ENCODE measurements around the gene C13orf42.
"Not testable (repeated sequence)": the region's sequence is repeated elsewhere in the genome, so short reads cannot be mapped to it uniquely, and the experiment has no call there.

C13orf42 gene

GRCh38 chr13:51122868-51123566 lies 11.9 kb upstream of the C13orf42 start:
- peaks cover 0 to 1% of the 10 kb centered on the region in 2 donors for H3K27me3 ChIP-seq (ENCODE audit: control insufficient read depth in 2 of 2, insufficient read depth in 2 of 2, low read length in 2 of 2)
- H3K9ac ChIP-seq (ENCODE audit: low read depth in 1 of 2, low read length in 2 of 2), result no peak overlapping the region
- H3K36me3 ChIP-seq (ENCODE audit: control insufficient read depth in 2 of 2, insufficient read depth in 2 of 2, low read length in 2 of 2), result no peaks in the 10 kb centered on the region
- no peaks in the 10 kb centered on the region for H3K9me3 ChIP-seq (ENCODE audit: control insufficient read depth in 2 of 2, low read length in 2 of 2)
- no peak overlapping the region for H3K27ac ChIP-seq (ENCODE audit: low read depth in 2 of 2, low read length in 2 of 2)
- H3K4me3 ChIP-seq (ENCODE audit: low read length in 2 of 2), result no peak overlapping the region
- H3K4me1 ChIP-seq (ENCODE audit: control insufficient read depth in 2 of 2, insufficient read depth in 2 of 2, low read length in 2 of 2), result no peaks in the 10 kb centered on the region

GRCh38 chr13:51120873-51121272 lies 9.8 kb upstream of the C13orf42 start:
- H3K4me1 ChIP-seq (ENCODE audit: control insufficient read depth in 2 of 2, insufficient read depth in 2 of 2, low read length in 2 of 2); H3K27me3 ChIP-seq (ENCODE audit: control insufficient read depth in 2 of 2, insufficient read depth in 2 of 2, low read length in 2 of 2); H3K36me3 ChIP-seq (ENCODE audit: control insufficient read depth in 2 of 2, insufficient read depth in 2 of 2, low read length in 2 of 2); H3K27ac ChIP-seq (ENCODE audit: low read depth in 2 of 2, low read length in 2 of 2); H3K9ac ChIP-seq (ENCODE audit: low read depth in 1 of 2, low read length in 2 of 2); H3K9me3 ChIP-seq (ENCODE audit: control insufficient read depth in 2 of 2, low read length in 2 of 2); H3K4me3 ChIP-seq (ENCODE audit: low read length in 2 of 2): not testable (repeated sequence)

GRCh38 chr13:51118809-51119431 lies 7.8 kb upstream of the C13orf42 start:
- Histone ChIP-seq H3K9me3 (ENCODE audit: control insufficient read depth in 2 of 2, low read length in 2 of 2) (no peaks in the 10 kb centered on the region), H3K4me1 (ENCODE audit: control insufficient read depth in 2 of 2, insufficient read depth in 2 of 2, low read length in 2 of 2) (no peaks in the 10 kb centered on the region), H3K36me3 (ENCODE audit: control insufficient read depth in 2 of 2, insufficient read depth in 2 of 2, low read length in 2 of 2) (no peaks in the 10 kb centered on the region), H3K4me3 (ENCODE audit: low read length in 2 of 2) (no peak overlapping the region), H3K27me3 (ENCODE audit: control insufficient read depth in 2 of 2, insufficient read depth in 2 of 2, low read length in 2 of 2) (peaks cover 0 to 1% of the 10 kb centered on the region in 2 donors), H3K27ac (ENCODE audit: low read depth in 2 of 2, low read length in 2 of 2) (no peak overlapping the region), H3K9ac (ENCODE audit: low read depth in 1 of 2, low read length in 2 of 2) (no peak overlapping the region)

- H3K36me3 ChIP-seq (ENCODE audit: control insufficient read depth in 2 of 2, insufficient read depth in 2 of 2, low read length in 2 of 2), result no peaks in the 10 kb centered on the region
- peaks cover 0 to 1% of the 10 kb centered on the region in 2 donors for H3K27me3 ChIP-seq (ENCODE audit: control insufficient read depth in 2 of 2, insufficient read depth in 2 of 2, low read length in 2 of 2)
- H3K9me3 ChIP-seq (ENCODE audit: control insufficient read depth in 2 of 2, low read length in 2 of 2), result no peaks in the 10 kb centered on the region
- no peak overlapping the region for H3K9ac ChIP-seq (ENCODE audit: low read depth in 1 of 2, low read length in 2 of 2)
- no peaks in the 10 kb centered on the region for H3K4me1 ChIP-seq (ENCODE audit: control insufficient read depth in 2 of 2, insufficient read depth in 2 of 2, low read length in 2 of 2)
- no peak overlapping the region for H3K4me3 ChIP-seq (ENCODE audit: low read length in 2 of 2)
- no peak overlapping the region for H3K27ac ChIP-seq (ENCODE audit: low read depth in 2 of 2, low read length in 2 of 2)
These were observed 2.9 kb upstream of the C13orf42 start for GRCh38 chr13:51113969-51114368.

DNA sequence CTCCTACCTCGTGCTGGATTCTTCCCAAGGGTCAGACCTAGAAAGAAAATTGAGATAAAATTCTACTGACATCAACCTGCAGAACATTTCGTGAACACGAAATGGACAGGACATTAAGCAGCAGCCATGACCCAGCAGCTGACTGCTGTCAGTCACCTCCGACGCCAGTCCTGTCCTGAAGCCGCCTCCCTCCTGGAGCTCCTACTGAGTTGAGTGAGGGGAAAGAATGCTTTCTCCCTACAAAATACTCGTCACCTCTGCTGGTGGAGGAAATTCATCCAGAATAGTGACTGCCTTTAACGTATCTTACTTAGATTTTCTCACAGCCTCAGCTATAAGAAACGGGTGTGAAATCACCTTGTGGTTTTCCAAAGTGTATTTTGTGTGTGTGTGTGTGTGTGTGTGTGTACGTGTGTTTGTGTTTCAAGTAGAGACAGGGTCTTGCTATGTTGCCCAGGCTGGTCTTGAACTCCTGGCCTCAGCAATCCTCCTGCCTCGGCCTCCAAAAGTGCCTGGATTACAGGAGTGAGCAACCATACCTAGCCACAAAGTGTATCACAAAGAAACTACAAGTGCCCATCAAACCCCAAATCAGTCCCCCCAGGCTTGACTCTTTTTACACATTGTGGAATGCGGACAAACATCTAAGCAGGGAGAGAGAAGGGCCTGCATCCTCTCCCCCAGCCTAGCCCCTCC lies 2.3 kb upstream of the C13orf42 start:
- Histone ChIP-seq H3K4me3 (ENCODE audit: low read length in 2 of 2) (no peak overlapping the region), H3K27ac (ENCODE audit: low read depth in 2 of 2, low read length in 2 of 2) (no peak overlapping the region), H3K9me3 (ENCODE audit: control insufficient read depth in 2 of 2, low read length in 2 of 2) (no peaks in the 10 kb centered on the region), H3K9ac (ENCODE audit: low read depth in 1 of 2, low read length in 2 of 2) (no peak overlapping the region), H3K27me3 (ENCODE audit: control insufficient read depth in 2 of 2, insufficient read depth in 2 of 2, low read length in 2 of 2) (no peaks in the 10 kb centered on the region), H3K4me1 (ENCODE audit: control insufficient read depth in 2 of 2, insufficient read depth in 2 of 2, low read length in 2 of 2) (no peaks in the 10 kb centered on the region), H3K36me3 (ENCODE audit: control insufficient read depth in 2 of 2, insufficient read depth in 2 of 2, low read length in 2 of 2) (no peaks in the 10 kb centered on the region)

GRCh38 chr13:51112771-51113170 lies 1.7 kb upstream of the C13orf42 start:
- Histone ChIP-seq H3K27me3 (ENCODE audit: control insufficient read depth in 2 of 2, insufficient read depth in 2 of 2, low read length in 2 of 2) (no peaks in the 10 kb centered on the region), H3K4me1 (ENCODE audit: control insufficient read depth in 2 of 2, insufficient read depth in 2 of 2, low read length in 2 of 2) (no peaks in the 10 kb centered on the region), H3K36me3 (ENCODE audit: control insufficient read depth in 2 of 2, insufficient read depth in 2 of 2, low read length in 2 of 2) (no peaks in the 10 kb centered on the region), H3K9me3 (ENCODE audit: control insufficient read depth in 2 of 2, low read length in 2 of 2) (no peaks in the 10 kb centered on the region), H3K4me3 (ENCODE audit: low read length in 2 of 2) (no peak overlapping the region), H3K27ac (ENCODE audit: low read depth in 2 of 2, low read length in 2 of 2) (no peak overlapping the region), H3K9ac (ENCODE audit: low read depth in 1 of 2, low read length in 2 of 2) (no peak overlapping the region)

GRCh38 chr13:51111997-51112396 lies 923 bp upstream of the C13orf42 start:
- no peaks in the 10 kb centered on the region for H3K36me3 ChIP-seq (ENCODE audit: control insufficient read depth in 2 of 2, insufficient read depth in 2 of 2, low read length in 2 of 2)
- no peak overlapping the region for H3K27ac ChIP-seq (ENCODE audit: low read depth in 2 of 2, low read length in 2 of 2)
- no peak overlapping the region for H3K9ac ChIP-seq (ENCODE audit: low read depth in 1 of 2, low read length in 2 of 2)
- H3K9me3 ChIP-seq (ENCODE audit: control insufficient read depth in 2 of 2, low read length in 2 of 2), result no peaks in the 10 kb centered on the region
- H3K4me3 ChIP-seq (ENCODE audit: low read length in 2 of 2), result no peak overlapping the region
- no peaks in the 10 kb centered on the region for H3K4me1 ChIP-seq (ENCODE audit: control insufficient read depth in 2 of 2, insufficient read depth in 2 of 2, low read length in 2 of 2)
- H3K27me3 ChIP-seq (ENCODE audit: control insufficient read depth in 2 of 2, insufficient read depth in 2 of 2, low read length in 2 of 2), result no peaks in the 10 kb centered on the region

DNA sequence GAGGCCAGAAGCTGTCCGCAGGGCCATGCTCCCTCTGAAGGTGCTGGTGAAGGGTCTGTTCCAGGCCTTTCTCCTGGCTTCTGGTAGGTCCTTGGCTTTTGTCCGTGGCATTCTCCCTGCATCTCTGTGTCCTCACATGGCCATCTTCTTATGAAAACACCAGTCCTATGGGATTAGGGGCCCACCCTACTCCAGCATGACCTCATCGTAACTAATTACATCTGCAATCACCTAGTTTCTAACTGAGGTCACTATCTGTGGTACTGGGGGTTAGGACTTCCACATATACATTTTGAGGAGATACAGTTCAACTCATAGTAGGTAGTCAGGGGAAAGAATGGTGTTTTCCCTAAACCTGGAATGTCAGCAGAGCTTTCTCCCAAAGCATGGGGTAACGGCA lies 3.1 kb downstream of the C13orf42 start:
- H3K9me3 ChIP-seq (ENCODE audit: control insufficient read depth in 2 of 2, low read length in 2 of 2), result no peaks in the 10 kb centered on the region
- no peaks in the 10 kb centered on the region for H3K27me3 ChIP-seq (ENCODE audit: control insufficient read depth in 2 of 2, insufficient read depth in 2 of 2, low read length in 2 of 2)
- no peak overlapping the region for H3K9ac ChIP-seq (ENCODE audit: low read depth in 1 of 2, low read length in 2 of 2)
- no peak overlapping the region for H3K4me3 ChIP-seq (ENCODE audit: low read length in 2 of 2)
- no peaks in the 10 kb centered on the region for H3K36me3 ChIP-seq (ENCODE audit: control insufficient read depth in 2 of 2, insufficient read depth in 2 of 2, low read length in 2 of 2)
- H3K27ac ChIP-seq (ENCODE audit: low read depth in 2 of 2, low read length in 2 of 2), result no peak overlapping the region
- no peaks in the 10 kb centered on the region for H3K4me1 ChIP-seq (ENCODE audit: control insufficient read depth in 2 of 2, insufficient read depth in 2 of 2, low read length in 2 of 2)

DNA sequence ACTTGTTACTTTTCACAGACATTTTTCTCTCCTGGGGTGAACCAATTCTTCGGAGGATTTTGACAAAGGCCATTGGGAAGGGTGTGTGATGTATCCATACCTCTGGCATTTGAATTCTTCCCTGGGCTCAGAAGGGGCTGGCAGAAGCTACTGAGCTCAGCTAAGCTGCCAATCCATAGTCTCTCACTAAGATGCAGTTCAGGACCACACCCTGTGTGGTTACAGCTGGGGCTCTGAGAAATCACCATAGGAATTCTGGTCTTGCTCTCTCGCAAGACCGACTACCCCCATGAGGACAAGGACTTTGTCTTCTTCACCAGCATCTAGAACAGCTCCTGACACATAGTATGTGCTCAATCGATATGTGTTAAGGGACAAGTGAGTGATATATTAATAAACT lies 6.0 kb downstream of the C13orf42 start:
- no peak overlapping the region for H3K9ac ChIP-seq (ENCODE audit: low read depth in 1 of 2, low read length in 2 of 2)
- H3K4me1 ChIP-seq (ENCODE audit: control insufficient read depth in 2 of 2, insufficient read depth in 2 of 2, low read length in 2 of 2), result no peaks in the 10 kb centered on the region
- H3K36me3 ChIP-seq (ENCODE audit: control insufficient read depth in 2 of 2, insufficient read depth in 2 of 2, low read length in 2 of 2), result no peaks in the 10 kb centered on the region
- no peak overlapping the region for H3K4me3 ChIP-seq (ENCODE audit: low read length in 2 of 2)
- H3K27me3 ChIP-seq (ENCODE audit: control insufficient read depth in 2 of 2, insufficient read depth in 2 of 2, low read length in 2 of 2), result no peaks in the 10 kb centered on the region
- H3K27ac ChIP-seq (ENCODE audit: low read depth in 2 of 2, low read length in 2 of 2), result no peak overlapping the region
- H3K9me3 ChIP-seq (ENCODE audit: control insufficient read depth in 2 of 2, low read length in 2 of 2), result no peaks in the 10 kb centered on the region

DNA sequence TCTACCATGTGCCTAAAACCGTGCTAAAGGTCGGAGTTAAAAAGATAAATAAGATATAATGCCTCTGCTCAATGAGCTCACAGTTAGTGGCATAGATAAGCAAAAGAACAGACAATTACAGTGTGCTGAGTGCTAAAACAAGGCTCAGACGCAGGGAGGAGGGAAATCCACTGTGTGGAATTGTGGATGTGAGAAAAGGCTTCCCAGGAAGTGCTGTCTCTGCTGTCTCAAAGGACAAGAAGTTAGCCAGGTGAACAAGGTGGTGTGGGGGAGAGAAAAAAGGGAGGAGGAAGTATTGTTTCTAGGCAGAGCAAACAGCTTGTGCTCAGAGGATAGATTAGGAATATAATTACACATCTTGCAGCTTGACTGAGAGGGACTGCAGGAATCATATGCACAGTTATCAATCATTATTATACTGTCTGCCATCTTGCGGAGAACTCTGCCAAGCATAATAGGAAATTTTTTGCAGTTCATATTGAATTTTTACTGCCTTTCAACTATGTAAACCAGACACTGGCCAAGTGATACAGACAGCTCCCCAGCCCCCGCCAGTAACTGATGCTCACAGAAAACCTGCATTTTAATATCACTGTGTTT lies 9.3 kb downstream of the C13orf42 start:
- no peaks in the 10 kb centered on the region for H3K4me1 ChIP-seq (ENCODE audit: control insufficient read depth in 2 of 2, insufficient read depth in 2 of 2, low read length in 2 of 2)
- no peaks in the 10 kb centered on the region for H3K27me3 ChIP-seq (ENCODE audit: control insufficient read depth in 2 of 2, insufficient read depth in 2 of 2, low read length in 2 of 2)
- H3K36me3 ChIP-seq (ENCODE audit: control insufficient read depth in 2 of 2, insufficient read depth in 2 of 2, low read length in 2 of 2), result no peaks in the 10 kb centered on the region
- H3K4me3 ChIP-seq (ENCODE audit: low read length in 2 of 2), result no peak overlapping the region
- H3K27ac ChIP-seq (ENCODE audit: low read depth in 2 of 2, low read length in 2 of 2), result no peak overlapping the region
- H3K9ac ChIP-seq (ENCODE audit: low read depth in 1 of 2, low read length in 2 of 2), result no peak overlapping the region
- H3K9me3 ChIP-seq (ENCODE audit: control insufficient read depth in 2 of 2, low read length in 2 of 2), result no peaks in the 10 kb centered on the region

Measured in mucosa of rectum (tissue), 2 donors.